ENCODE measurements around the gene NCKIPSD. TPM values are rescaled to one million over a fixed set of nuclear protein-coding genes. Genes with fewer than 3 reads are reported as not detected.
A peak's percentile ranks its signal among the peaks of the same experiment; 100 is the strongest.
"Not testable (repeated sequence)": the region's sequence is repeated elsewhere in the genome, so short reads cannot be mapped to it uniquely, and the experiment has no call there.

The NCKIPSD gene
- 13.3 TPM for total RNA-seq
- long read RNA-seq, transcript NCKIPSD-201 (13 exons, 2,989 nt): major isoform, 23 of 61 reads
- long read RNA-seq, transcript NCKIPSD-204 (13 exons, 2,925 nt): minor isoform, 17 of 61 reads
- long read RNA-seq, partial matches to known transcripts: 6 of 61 reads
- long read RNA-seq, other reads (novel, unspliced or antisense): 15 of 61 reads

DNA sequence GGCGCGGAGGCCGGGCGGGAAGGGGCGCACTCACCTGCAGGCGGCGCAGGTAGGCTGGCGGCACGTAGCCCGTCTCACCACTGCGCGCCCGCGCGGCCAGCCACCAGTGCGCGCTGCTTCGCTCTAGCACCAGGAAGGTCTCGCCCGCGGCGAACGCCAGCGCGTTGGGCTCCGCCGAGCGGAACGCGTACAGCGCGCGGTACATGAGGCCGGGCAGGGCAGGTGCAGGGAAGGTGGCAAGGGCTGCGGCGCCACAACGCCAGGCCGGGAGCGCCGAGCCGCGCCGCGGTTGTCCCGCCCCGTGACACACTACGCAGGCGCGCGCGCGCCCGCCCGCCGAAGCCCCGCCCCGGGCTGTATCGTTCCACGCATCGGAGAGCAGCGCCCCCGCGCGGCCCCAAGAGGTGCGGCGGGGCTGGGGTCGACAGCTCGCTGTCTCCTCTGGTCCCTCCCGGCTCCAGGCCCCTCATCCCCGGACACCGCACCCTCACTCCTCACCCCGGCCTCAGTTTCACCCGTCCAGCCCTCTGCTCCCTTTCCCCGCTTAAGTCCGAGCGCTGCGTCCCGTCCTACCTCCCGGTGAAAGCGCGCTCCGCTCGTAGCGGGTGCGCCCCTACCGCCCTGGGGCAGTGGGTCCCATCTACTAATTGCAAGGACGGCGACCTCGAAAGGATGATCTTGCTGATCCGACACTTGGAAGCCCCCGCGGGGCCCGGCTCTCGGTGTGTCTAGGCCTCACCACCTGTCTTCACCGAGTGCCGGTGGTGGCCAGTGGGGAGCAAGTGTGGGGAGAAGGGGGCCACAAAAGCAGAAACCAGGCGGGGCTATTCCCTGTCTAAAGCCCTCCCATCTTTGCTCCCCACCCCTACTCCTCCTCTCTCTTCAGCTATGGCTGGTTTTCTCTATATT lies at the start of gene NCKIPSD:
Gene NCKIPSD (minus strand): TSS at position 313 of the 909 bp plus-strand sequence. CDS start 108 bp downstream, at position 205.
- intact Hi-C loops (cut with DNase I): no loop called here
- DNase-seq (peak; percentile 96), ATAC-seq (ENCODE audit: poor library complexity) (peak; percentile 97)

- intact Hi-C loops (cut with DNase I); ATAC-seq (ENCODE audit: poor library complexity); DNase-seq: not testable (repeated sequence)
Measured at GRCh38 chr3:48735075-48735767, 49.5 kb upstream of the NCKIPSD start.

DNA sequence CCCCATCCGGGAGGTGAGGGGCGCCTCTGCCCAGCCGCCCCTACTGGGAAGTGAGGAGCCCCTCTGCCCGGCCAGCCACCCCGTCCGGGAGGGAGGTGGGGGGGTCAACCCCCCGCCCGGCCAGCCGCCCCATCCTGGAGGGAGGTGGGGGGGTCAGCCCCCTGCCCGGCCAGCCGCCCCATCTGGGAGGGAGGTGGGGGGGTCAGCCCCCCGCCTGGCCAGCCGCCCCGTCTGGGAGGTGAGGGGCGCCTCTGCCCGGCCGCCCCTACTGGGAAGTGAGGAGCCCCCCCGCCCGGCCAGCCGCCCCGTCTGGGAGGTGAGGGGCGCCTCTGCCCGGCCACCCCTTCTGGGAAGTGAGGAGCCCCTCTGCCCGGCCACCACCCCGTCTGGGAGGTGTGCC lies 48.8 kb upstream of the NCKIPSD start:
- ATAC-seq (ENCODE audit: poor library complexity); DNase-seq; intact Hi-C loops (cut with DNase I): not testable (repeated sequence)

- DNase-seq; ATAC-seq (ENCODE audit: poor library complexity); intact Hi-C loops (cut with DNase I): not testable (repeated sequence)
Measured at GRCh38 chr3:48733752-48734518, 48.2 kb upstream of the NCKIPSD start.

- no peak for ATAC-seq (ENCODE audit: poor library complexity)
- intact Hi-C loops (cut with DNase I): no loop called here
- DNase-seq: no peak
Measured at GRCh38 chr3:48727511-48727910, 41.8 kb upstream of the NCKIPSD start.

DNA sequence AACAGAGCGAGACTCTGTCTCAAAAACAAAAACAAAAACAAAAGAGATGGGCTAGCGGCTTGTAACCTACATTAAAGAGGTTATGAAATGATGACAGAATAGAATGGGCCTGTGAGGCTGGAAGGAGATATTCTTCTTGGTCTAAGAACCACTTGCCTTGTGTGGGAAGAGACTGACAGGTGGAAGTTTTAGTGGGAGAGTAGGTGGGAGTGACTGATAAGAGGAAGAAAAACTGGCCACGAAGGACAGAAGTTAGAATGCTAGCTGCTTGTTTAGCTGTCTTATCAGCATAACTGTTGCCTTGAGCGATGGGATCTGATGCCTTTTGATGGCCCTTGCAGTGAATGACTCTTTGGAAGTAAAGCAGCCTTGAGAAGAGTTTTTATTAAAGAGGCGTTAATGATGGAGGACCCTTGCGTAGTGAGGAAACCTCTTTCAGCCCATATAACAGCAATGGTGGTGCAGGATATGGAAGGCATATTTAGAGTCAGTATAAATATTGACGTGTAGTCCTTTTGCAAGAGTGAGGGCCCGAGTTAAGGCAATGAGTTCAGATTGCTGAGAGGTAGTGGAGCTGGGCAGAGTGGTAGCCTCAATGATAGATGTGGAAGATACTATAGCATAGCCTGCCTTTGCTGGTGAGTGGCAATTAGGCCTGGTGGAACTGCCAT lies 39.6 kb upstream of the NCKIPSD start:
- DNase-seq; intact Hi-C loops (cut with DNase I); ATAC-seq (ENCODE audit: poor library complexity): not testable (repeated sequence)

GRCh38 chr3:48723725-48724124 lies 38.0 kb upstream of the NCKIPSD start:
- intact Hi-C loops (cut with DNase I): no loop called here
- DNase-seq: no peak
- ATAC-seq (ENCODE audit: poor library complexity): no peak

GRCh38 chr3:48723293-48723692 lies 37.6 kb upstream of the NCKIPSD start:
- intact Hi-C loops (cut with DNase I); ATAC-seq (ENCODE audit: poor library complexity); DNase-seq: not testable (repeated sequence)

DNA sequence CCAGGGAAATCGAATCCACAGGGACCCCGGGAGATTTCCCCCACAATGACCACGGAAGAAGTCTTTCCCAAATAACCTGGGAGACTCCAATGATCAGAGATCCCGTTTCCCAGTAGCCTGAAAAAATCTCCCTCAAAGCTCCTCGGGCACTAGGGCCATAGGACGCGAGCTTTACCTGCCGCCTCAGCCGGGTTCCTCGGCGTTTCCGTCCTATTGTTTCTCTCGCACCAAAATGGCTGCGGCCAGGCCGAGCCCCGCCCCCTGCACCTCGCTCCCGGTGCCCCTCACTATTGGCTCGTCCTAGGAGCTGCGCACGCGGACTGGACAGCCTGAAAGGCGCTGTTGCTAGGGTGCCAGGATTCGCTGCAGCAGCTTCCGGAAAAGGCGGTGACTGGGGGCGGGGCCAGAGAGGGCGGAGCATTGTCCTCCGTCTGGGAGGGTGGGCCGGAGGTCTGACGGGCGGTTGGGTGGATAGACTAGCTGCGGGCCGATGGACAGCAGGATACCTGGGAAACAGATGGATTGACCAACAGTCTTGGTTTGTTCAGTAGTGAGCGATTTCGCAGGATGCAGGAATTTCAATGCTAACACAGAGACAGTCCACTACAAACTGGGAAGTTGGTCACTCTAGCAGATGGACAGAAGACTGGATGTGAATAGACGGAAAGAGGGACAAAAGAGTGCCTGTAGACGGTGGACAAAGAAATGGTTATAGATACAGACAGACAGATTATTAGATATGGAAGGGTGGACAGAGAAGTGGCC lies 31.4 kb upstream of the NCKIPSD start, which contains the start of gene IP6K2:
Gene IP6K2 (minus strand): TSS at position 240 of the 765 bp plus-strand sequence. CDS start 21,930 bp downstream, outside the sequence.
- intact Hi-C loops (cut with DNase I): no loop called here
- ATAC-seq (ENCODE audit: poor library complexity): peak; percentile 99

DNA sequence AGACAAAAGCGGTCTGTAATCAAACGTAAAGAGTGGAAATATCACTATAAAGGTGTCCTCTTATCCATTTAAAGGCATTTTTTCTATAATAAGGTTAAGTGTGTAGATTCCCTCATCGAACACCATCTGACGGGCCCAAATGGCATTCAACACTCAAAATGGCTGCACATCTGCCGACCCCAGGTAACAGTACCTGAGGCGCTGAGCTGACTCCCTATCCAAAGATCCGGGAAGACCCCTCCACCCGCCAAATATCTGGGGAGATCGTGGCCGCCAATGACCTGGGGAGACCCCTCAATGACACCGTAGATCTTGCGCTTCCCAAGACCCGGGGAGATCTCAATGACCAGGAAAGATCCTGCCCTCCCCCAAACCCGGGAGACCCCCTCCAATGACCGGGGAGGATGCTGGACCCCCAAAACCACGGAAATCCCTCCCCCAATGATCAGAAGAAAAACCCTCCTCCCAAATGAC lies 30.8 kb upstream of the NCKIPSD start:
- intact Hi-C loops (cut with DNase I): no loop called here
- ATAC-seq (ENCODE audit: poor library complexity) (peak; percentile 18), DNase-seq (no peak)

More for the DNA sequence above, 31.4 kb upstream of the NCKIPSD start, which contains the start of gene IP6K2:
- DNase-seq: peak; percentile 99

- ATAC-seq (ENCODE audit: poor library complexity) (no peak), DNase-seq (no peak)
- intact Hi-C loops (cut with DNase I): no loop called here
Measured at GRCh38 chr3:48715174-48715800, 29.6 kb upstream of the NCKIPSD start.

GRCh38 chr3:48711727-48712126 lies 26.0 kb upstream of the NCKIPSD start:
- ATAC-seq (ENCODE audit: poor library complexity) (no peak), DNase-seq (no peak)
- intact Hi-C loops (cut with DNase I): no loop called here

DNA sequence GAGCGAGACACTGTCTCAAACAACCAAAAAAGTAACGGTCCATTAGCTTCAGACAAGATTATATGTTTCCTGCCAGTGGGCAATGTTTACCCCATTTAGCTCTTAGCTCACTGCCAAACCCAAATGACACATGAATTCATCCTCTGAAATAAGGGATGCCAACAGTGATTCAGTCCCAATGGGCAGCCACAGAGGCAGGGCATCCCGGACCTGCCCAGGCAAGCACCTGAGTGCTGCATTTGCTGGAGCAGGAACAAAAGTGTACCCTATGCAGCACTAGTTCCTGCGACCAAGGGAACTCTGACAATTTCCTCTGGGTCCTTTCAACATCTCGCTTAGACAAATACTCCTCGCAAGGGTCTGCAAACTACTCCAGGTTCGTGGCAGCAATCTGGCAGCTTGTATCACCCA lies 23.3 kb upstream of the NCKIPSD start:
- intact Hi-C loops (cut with DNase I): no loop called here
- DNase-seq: no peak
- ATAC-seq (ENCODE audit: poor library complexity): no peak

DNA sequence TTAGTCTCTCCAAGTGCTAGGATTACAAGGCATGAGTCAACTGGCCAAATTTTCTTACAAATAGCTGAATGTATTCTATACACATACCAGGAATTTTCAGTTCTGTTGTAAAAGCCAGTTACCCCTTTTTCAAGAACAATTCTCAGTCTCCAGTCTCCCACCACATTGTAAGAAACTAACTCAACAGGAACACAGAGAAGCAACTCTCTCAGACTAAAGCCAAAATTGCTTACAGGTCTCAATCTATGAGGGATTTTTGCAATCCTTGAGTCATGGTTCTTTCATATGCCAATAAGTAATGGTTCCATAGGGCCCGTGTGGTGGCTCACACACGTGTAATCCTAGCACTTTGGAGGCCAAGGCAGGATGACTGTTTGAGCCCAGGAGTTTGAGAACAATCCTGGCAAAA lies 22.8 kb upstream of the NCKIPSD start:
- ATAC-seq (ENCODE audit: poor library complexity) (no peak), DNase-seq (no peak)
- intact Hi-C loops (cut with DNase I): no loop called here

- no peak for DNase-seq
- intact Hi-C loops (cut with DNase I): no loop called here
Measured at GRCh38 chr3:48707157-48707556, 21.4 kb upstream of the NCKIPSD start.

DNA sequence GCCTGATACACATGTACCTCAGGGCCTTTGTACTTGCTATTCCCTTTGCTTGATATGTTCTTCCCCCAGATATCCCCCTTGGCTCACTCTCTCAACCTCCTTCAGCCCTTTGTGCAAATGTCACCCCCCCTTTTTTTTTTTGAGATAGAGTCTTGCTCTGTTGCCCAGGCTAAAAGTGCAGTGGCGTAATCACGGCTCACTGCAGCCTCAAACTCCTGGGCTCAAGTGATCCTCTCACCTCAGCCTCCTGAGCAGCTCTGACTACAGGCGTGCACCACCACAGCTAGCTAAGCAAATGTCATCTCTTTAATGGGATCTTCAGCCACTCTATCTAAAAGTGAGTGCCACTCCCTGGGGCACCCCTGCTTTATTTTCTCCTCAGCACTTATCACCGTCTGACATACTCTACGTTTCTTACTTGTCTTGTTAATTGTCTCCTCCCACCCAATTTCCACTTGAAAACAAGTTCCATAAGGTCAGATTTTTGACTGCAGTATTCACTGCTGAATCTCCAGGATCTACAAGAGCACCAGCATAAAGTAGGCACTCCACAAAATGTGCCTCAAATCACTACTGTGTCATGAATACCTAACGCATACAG lies 16.7 kb upstream of the NCKIPSD start:
- intact Hi-C loops (cut with DNase I): no loop called here
- DNase-seq: no peak
- ATAC-seq (ENCODE audit: poor library complexity): no peak

More at GRCh38 chr3:48707157-48707556, 21.4 kb upstream of the NCKIPSD start:
- no peak for ATAC-seq (ENCODE audit: poor library complexity)
